SK-N-SH treated with all-trans-retinoic acid at 6 μM for 48 hours (cell line): Measurements from ENCODE around the gene NOXA1.

Experiments used
- BACH2 ChIP-seq: fragments of 250-450 bp; sonication (Bioruptor Pico); IDR thresholded peaks from 2 replicates; pipeline ENCODE4 v1.9.0; 2021; ENCODE audit warnings: mild to moderate bottlenecking, borderline replicate concordance
- CSDC2 ChIP-seq: fragments of 250-450 bp; sonication (Bioruptor Pico); IDR thresholded peaks from 2 replicates; pipeline ENCODE4 v1.5.0; 2020; ENCODE audit warnings: mild to moderate bottlenecking, moderate library complexity
- OSR1 ChIP-seq: fragments of 250-450 bp; sonication (Bioruptor Pico); IDR thresholded peaks from 2 replicates; pipeline ENCODE4 v1.8.0; 2022; ENCODE audit warnings: moderate library complexity, mild to moderate bottlenecking, inconsistent platforms
- PPARA ChIP-seq: fragments of 250-450 bp; sonication (Bioruptor Pico); IDR thresholded peaks from 2 replicates; pipeline ENCODE4 v1.5.0; 2020; ENCODE audit warnings: mild to moderate bottlenecking, borderline replicate concordance
- RARB ChIP-seq: fragments of 250-450 bp; sonication (Bioruptor Pico); IDR thresholded peaks from 2 replicates; pipeline ENCODE4 v1.8.0; 2021; ENCODE audit warnings: mild to moderate bottlenecking, moderate library complexity
- TOX ChIP-seq: fragments of 250-450 bp; sonication (Bioruptor Pico); IDR thresholded peaks from 2 replicates; pipeline ENCODE4 v1.8.0; 2021; ENCODE audit warnings: mild to moderate bottlenecking, moderate library complexity, borderline replicate concordance
- ZC3H10 ChIP-seq: fragments of 250-450 bp; sonication (Bioruptor Pico); IDR thresholded peaks from 2 replicates; pipeline ENCODE4 v1.5.1; 2021; ENCODE audit warnings: mild to moderate bottlenecking, moderate library complexity
- ZFP3 ChIP-seq: fragments of 250-450 bp; sonication (Bioruptor Pico); IDR thresholded peaks from 2 replicates; pipeline ENCODE4 v1.5.0; 2020; ENCODE audit warnings: mild to moderate bottlenecking, moderate library complexity
- ZFP30 ChIP-seq: fragments of 450-650 bp; formaldehyde crosslinking; IDR thresholded peaks from 2 replicates; pipeline ENCODE4 v1.5.0; 2022; ENCODE audit warnings: mild to moderate bottlenecking, moderate library complexity
- ZNF565 ChIP-seq: fragments of 450-650 bp; formaldehyde crosslinking; conservative IDR thresholded peaks from 2 replicates; pipeline ENCODE4 v1.5.0; 2020; ENCODE audit warnings: low read depth, mild to moderate bottlenecking, moderate library complexity
- ZNF8 ChIP-seq: fragments of 450-650 bp; formaldehyde crosslinking; IDR thresholded peaks from 2 replicates; pipeline ENCODE4 v1.5.0; 2020; ENCODE audit warnings: mild to moderate bottlenecking, moderate library complexity
- TF ChIP-seq, protein P1 (sequence below): fragments of 250-450 bp; sonication (Bioruptor Pico); IDR thresholded peaks from 2 replicates; pipeline ENCODE4 v1.8.0; 2020; ENCODE audit warnings: mild to moderate bottlenecking, moderate library complexity, borderline replicate concordance
- TF ChIP-seq, protein P2 (sequence below): fragments of 250-450 bp; sonication (Bioruptor Pico); IDR thresholded peaks from 2 replicates; pipeline ENCODE4 v1.5.1; 2020; ENCODE audit warnings: low read depth, mild to moderate bottlenecking, moderate library complexity

DNA sequence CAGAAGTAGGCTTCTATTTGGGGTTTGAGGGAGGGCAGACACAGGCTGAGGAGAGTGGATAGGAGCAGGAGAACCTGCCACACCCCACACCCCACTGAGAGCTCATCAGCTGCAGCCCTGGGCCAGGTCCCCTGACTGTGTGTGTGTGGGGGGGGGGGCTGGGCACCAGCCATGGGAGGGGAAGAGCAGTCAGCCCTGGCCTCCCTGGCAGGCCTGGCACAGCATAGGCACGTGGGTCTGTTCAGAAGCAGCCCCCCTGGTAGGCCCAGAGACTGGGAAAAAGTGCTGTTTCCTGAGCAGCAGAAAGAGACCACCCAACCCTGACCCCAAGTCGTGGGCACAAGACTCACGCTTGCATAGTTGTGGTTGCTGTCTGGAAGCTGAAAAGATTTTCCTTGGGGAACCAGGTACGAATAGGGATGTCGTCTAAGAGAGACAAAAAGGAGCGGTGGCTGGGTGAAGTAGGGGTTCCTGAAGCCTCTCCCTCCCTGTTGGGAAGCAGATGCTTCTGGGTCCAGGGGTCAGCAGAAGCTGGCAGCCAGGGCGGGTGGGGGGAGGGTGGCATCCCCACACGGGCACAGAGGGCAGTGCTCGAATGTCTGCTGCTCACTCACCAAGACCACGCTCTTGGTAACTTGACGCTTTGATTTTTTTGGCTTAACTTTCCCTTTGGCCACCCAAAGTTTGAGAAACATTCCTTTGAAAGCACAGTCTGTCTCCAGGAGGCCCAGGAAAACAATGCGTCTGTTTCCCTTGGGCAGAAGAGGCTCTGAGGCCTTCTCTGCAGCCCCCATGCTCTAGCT lies 33.1 kb downstream of the NOXA1 start:
- TF ChIP-seq, protein P1, sequence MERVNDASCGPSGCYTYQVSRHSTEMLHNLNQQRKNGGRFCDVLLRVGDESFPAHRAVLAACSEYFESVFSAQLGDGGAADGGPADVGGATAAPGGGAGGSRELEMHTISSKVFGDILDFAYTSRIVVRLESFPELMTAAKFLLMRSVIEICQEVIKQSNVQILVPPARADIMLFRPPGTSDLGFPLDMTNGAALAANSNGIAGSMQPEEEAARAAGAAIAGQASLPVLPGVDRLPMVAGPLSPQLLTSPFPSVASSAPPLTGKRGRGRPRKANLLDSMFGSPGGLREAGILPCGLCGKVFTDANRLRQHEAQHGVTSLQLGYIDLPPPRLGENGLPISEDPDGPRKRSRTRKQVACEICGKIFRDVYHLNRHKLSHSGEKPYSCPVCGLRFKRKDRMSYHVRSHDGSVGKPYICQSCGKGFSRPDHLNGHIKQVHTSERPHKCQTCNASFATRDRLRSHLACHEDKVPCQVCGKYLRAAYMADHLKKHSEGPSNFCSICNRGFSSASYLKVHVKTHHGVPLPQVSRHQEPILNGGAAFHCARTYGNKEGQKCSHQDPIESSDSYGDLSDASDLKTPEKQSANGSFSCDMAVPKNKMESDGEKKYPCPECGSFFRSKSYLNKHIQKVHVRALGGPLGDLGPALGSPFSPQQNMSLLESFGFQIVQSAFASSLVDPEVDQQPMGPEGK (CRISPR knock-in tag): no peak
- no peak for TF ChIP-seq TOX (CRISPR knock-in tag)
- no peak for TF ChIP-seq ZFP3 (CRISPR knock-in tag)
- TF ChIP-seq, protein P2, sequence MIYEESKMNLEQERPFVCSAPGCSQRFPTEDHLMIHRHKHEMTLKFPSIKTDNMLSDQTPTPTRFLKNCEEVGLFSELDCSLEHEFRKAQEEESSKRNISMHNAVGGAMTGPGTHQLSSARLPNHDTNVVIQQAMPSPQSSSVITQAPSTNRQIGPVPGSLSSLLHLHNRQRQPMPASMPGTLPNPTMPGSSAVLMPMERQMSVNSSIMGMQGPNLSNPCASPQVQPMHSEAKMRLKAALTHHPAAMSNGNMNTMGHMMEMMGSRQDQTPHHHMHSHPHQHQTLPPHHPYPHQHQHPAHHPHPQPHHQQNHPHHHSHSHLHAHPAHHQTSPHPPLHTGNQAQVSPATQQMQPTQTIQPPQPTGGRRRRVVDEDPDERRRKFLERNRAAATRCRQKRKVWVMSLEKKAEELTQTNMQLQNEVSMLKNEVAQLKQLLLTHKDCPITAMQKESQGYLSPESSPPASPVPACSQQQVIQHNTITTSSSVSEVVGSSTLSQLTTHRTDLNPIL (CRISPR knock-in tag): no peak
- TF ChIP-seq ZNF8: no peak
- TF ChIP-seq ZC3H10 (CRISPR knock-in tag): no peak
- TF ChIP-seq ZFP30 (CRISPR knock-in tag): no peak
- no peak for TF ChIP-seq RARB (CRISPR knock-in tag)
- TF ChIP-seq PPARA (CRISPR knock-in tag): no peak
- no peak for TF ChIP-seq OSR1 (CRISPR knock-in tag)
- TF ChIP-seq ZNF565 (CRISPR knock-in tag): no peak
- no peak for TF ChIP-seq CSDC2 (CRISPR knock-in tag)
- no peak for TF ChIP-seq BACH2 (CRISPR knock-in tag)
